Keratinocyte (primary cell): ENCODE data around the gene PSD2. TPM values are rescaled to one million over a fixed set of nuclear protein-coding genes. Genes with fewer than 3 reads are reported as not detected.

Experiments used
- DNase-seq: peaks from one replicate; pipeline ENCODE4 v3.0.0-alpha.2; 2011; ENCODE audit warnings: low read depth, missing footprints, low spot score
- FAIRE-seq: peaks from 2 replicates; lab custom pipeline; 2011; peaks lifted over from hg19 to GRCh38; lab: Jason Lieb, UNC
- H2AFZ ChIP-seq: 2 replicates; pipeline ENCODE4 v1.6.0; 2012; ENCODE audit warnings: low read length, control low read depth, inconsistent platforms; ENCODE audit not compliant: control insufficient read depth
- H3K27ac ChIP-seq: 2 replicates; pipeline ENCODE4 v1.5.1; 2011; ENCODE audit warnings: low read length; ENCODE audit not compliant: control insufficient read depth, insufficient read depth
- H3K27me3 ChIP-seq: 3 replicates; pipeline ENCODE4 v1.6.0; 2011; ENCODE audit warnings: low read length; ENCODE audit not compliant: control insufficient read depth, insufficient read depth; ENCODE audit errors: extremely low read depth
- H3K36me3 ChIP-seq, 2 experiments: 2 replicates in 1 of 2; 3 replicates in 1 of 2; pipeline ENCODE4 v1.5.1; 2011; ENCODE audit warnings: low read length in 2 of 2, mild to moderate bottlenecking in 1 of 2; ENCODE audit not compliant: control insufficient read depth in 2 of 2, insufficient read depth in 2 of 2; ENCODE audit errors: extremely low read depth in 1 of 2
- H3K4me1 ChIP-seq: 3 replicates; pipeline ENCODE4 v1.5.1; 2011; ENCODE audit warnings: low read length; ENCODE audit not compliant: control insufficient read depth, insufficient read depth; ENCODE audit errors: extremely low read depth
- H3K4me2 ChIP-seq: 3 replicates; pipeline ENCODE4 v1.6.0; 2011; ENCODE audit warnings: low read depth, low read length; ENCODE audit not compliant: control insufficient read depth, insufficient read depth; ENCODE audit errors: extremely low read depth
- H3K4me3 ChIP-seq, 3 experiments: fragments of 200-600 bp in 1 of 3; sonication (generic) in 1 of 3; 2 replicates in 2 of 3; 3 replicates in 1 of 3; pipeline ENCODE4 v1.5.1; 2011 to 2016; ENCODE audit warnings: low read length in 3 of 3, mild to moderate bottlenecking in 3 of 3, control low read depth in 2 of 3, inconsistent platforms in 1 of 3, low read depth in 1 of 3, mixed read lengths in 1 of 3, mixed run types in 1 of 3, moderate library complexity in 1 of 3; ENCODE audit not compliant: control insufficient read depth in 2 of 3, insufficient read depth in 2 of 3; ENCODE audit errors: extremely low read depth in 1 of 3
- H3K79me2 ChIP-seq: 2 replicates; pipeline ENCODE4 v1.6.0; 2012; ENCODE audit warnings: low read length; ENCODE audit not compliant: control insufficient read depth, insufficient read depth
- H3K9ac ChIP-seq: 3 replicates; pipeline ENCODE4 v1.6.0; 2011; ENCODE audit warnings: low read length; ENCODE audit not compliant: control insufficient read depth, insufficient read depth; ENCODE audit errors: extremely low read depth
- H3K9me1 ChIP-seq: 3 replicates; pipeline ENCODE4 v1.6.0; 2011; ENCODE audit warnings: low read length; ENCODE audit not compliant: control insufficient read depth, insufficient read depth; ENCODE audit errors: extremely low read depth
- H3K9me3 ChIP-seq: 2 replicates; pipeline ENCODE4 v1.5.1; 2012; ENCODE audit warnings: low read depth, low read length; ENCODE audit not compliant: control insufficient read depth
- H4K20me1 ChIP-seq: 3 replicates; pipeline ENCODE4 v1.6.0; 2011; ENCODE audit warnings: low read length; ENCODE audit not compliant: control insufficient read depth, insufficient read depth; ENCODE audit errors: extremely low read depth
- CTCF ChIP-seq, 3 experiments: IDR thresholded peaks in 1 of 3; conservative IDR thresholded peaks in 1 of 3; optimal IDR thresholded peaks in 1 of 3; 2 replicates in 2 of 3; 3 replicates in 1 of 3; pipeline versions ENCODE3 to v1.5.1; 2011; ENCODE audit warnings: low read length in 3 of 3, mild to moderate bottlenecking in 3 of 3, moderate library complexity in 2 of 3, control low read depth in 1 of 3, inconsistent platforms in 1 of 3; ENCODE audit not compliant: insufficient read depth in 2 of 3; ENCODE audit errors: extremely low read depth in 1 of 3
- EZH2 ChIP-seq: IDR thresholded peaks from one replicate; pipeline ENCODE4 v1.6.1; 2012; ENCODE audit warnings: inconsistent platforms, mild to moderate bottlenecking, low read length, moderate library complexity
- dilution Hi-C: fragments of 300-500 bp; cut with MboI; formaldehyde crosslinking; loops from one replicate; pipeline ENCODE4 v1.7.0; 2020; ENCODE audit warnings: low sequenced_read_pairs; ENCODE audit not compliant: extremely low pct_ligation_motif_present
- polyA plus RNA-seq, 5 experiments: library from polyadenylated mRNA; depleted of rRNA in 3 of 5; stranded (reverse) in 3 of 5; stranded (forward) in 1 of 5; unstranded in 1 of 5; fragments of >200 nt; gene quantifications; 1 replicate in 1 of 5; 2 replicates in 3 of 5; 3 replicates in 1 of 5; pipeline versions ENCODE4 v1.2.1 to v1.2.3, GENCODE V29; 2011 to 2012; ENCODE audit warnings: missing spikeins in 2 of 5, low read depth in 1 of 5, low replicate concordance in 1 of 5

PSD2 gene
- polyA plus RNA-seq, 1 donor (not counting 4 experiments of a cell fraction or from before 2014, with no cell fraction given): not detected

GRCh38 chr5:139820606-139821005, 25.0 kb downstream of the PSD2 start:
- Histone ChIP-seq H3K27me3 (peaks cover 3% of the 10 kb centered on the region), H3K9me3 (no peaks in the 10 kb centered on the region), H3K4me1 (no peaks in the 10 kb centered on the region), H3K9ac (no peak overlapping the region), H3K4me2 (no peak overlapping the region), H3K36me3 (no peaks in the 10 kb centered on the region), H4K20me1 (no peaks in the 10 kb centered on the region), H3K4me3 (no peak overlapping the region), H3K9me1 (no peaks in the 10 kb centered on the region), H2AFZ (no peak overlapping the region), H3K27ac (no peak overlapping the region), H3K79me2 (no peaks in the 10 kb centered on the region)
- no peak for DNase-seq
- no peak for TF ChIP-seq EZH2
- TF ChIP-seq CTCF (optimal IDR thresholded peaks at IDR 0.05 in 1 of 3, IDR thresholded peaks at IDR 0.05 in 1 of 3, conservative IDR thresholded peaks at IDR 0.05 in 1 of 3; ENCODE audit: extremely low read depth in 1 of 3, insufficient read depth in 2 of 3, low read length in 3 of 3): no peak
- no peak for FAIRE-seq
- dilution Hi-C loops: no loop called here

GRCh38 chr5:139821806-139822552, 26.4 kb downstream of the PSD2 start:
- Histone ChIP-seq H3K27me3 (no peaks in the 10 kb centered on the region), H2AFZ (no peak overlapping the region), H3K4me3 (no peak overlapping the region), H3K79me2 (no peaks in the 10 kb centered on the region), H3K4me2 (no peak overlapping the region), H3K9me3 (no peaks in the 10 kb centered on the region), H3K9ac (no peak overlapping the region), H3K9me1 (no peaks in the 10 kb centered on the region), H3K4me1 (no peaks in the 10 kb centered on the region), H4K20me1 (no peaks in the 10 kb centered on the region), H3K27ac (no peak overlapping the region), H3K36me3 (no peaks in the 10 kb centered on the region)
- DNase-seq (no peak), FAIRE-seq (no peak)
- dilution Hi-C loops: no loop called here
- TF ChIP-seq CTCF (optimal IDR thresholded peaks at IDR 0.05 in 1 of 3, IDR thresholded peaks at IDR 0.05 in 1 of 3, conservative IDR thresholded peaks at IDR 0.05 in 1 of 3; ENCODE audit: extremely low read depth in 1 of 3, insufficient read depth in 2 of 3, low read length in 3 of 3) (no peak), EZH2 (no peak)
